Stimulated activated CD8-positive, alpha-beta memory T cell treated with anti-CD3 and anti-CD28 coated beads, Interleukin-15, amount 100 ng/mL, for 4 hours (primary cell): ENCODE measurements around the gene CHST11.
A peak's percentile ranks its signal among the peaks of the same experiment; 100 is the strongest.

Experiments used
- DNase-seq, 2 donors: peaks; one replicate each; pipeline ENCODE4 v3.0.0-alpha.2; 2020; ENCODE audit warnings: low read depth in 2 of 2

CHST11 gene

GRCh38 chr12:104718304-104718929, 261.7 kb downstream of the CHST11 start:
- DNase-seq = no peak

- DNase-seq = no peak
Observed at GRCh38 chr12:104719700-104720338, 263.1 kb downstream of the CHST11 start.

GRCh38 chr12:104720339-104721038, 263.7 kb downstream of the CHST11 start:
- DNase-seq = peak; percentile 32 to 38

GRCh38 chr12:104721039-104721405, 264.3 kb downstream of the CHST11 start:
- no peak for DNase-seq

GRCh38 chr12:104721936-104722335, 265.2 kb downstream of the CHST11 start:
- DNase-seq = no peak

GRCh38 chr12:104722601-104723534, 266.1 kb downstream of the CHST11 start:
- DNase-seq = no peak

- DNase-seq = no peak
Observed at GRCh38 chr12:104723895-104724294, 267.1 kb downstream of the CHST11 start.

- DNase-seq = no peak
Observed at GRCh38 chr12:104724992-104725585, 268.3 kb downstream of the CHST11 start.

- no peak for DNase-seq
Observed at GRCh38 chr12:104725610-104726009, 268.9 kb downstream of the CHST11 start.

- DNase-seq = no peak
Observed at GRCh38 chr12:104727726-104728465, 271.1 kb downstream of the CHST11 start.

GRCh38 chr12:104729091-104729490, 272.3 kb downstream of the CHST11 start:
- no peak for DNase-seq

- DNase-seq = no peak
Observed at GRCh38 chr12:104729610-104730446, 273.1 kb downstream of the CHST11 start.

GRCh38 chr12:104730763-104731162, 274.0 kb downstream of the CHST11 start:
- no peak for DNase-seq

- DNase-seq = no peak
Observed at GRCh38 chr12:104733717-104734175, 277.0 kb downstream of the CHST11 start.

- DNase-seq = no peak
Observed at GRCh38 chr12:104734541-104735095, 277.9 kb downstream of the CHST11 start.

GRCh38 chr12:104735801-104736200, 279.1 kb downstream of the CHST11 start:
- no peak for DNase-seq

- DNase-seq = no peak
Observed at GRCh38 chr12:104736307-104736706, 279.6 kb downstream of the CHST11 start.

GRCh38 chr12:104737113-104737512, 280.4 kb downstream of the CHST11 start:
- DNase-seq = no peak

GRCh38 chr12:104737791-104738301, 281.1 kb downstream of the CHST11 start:
- DNase-seq = no peak
